Loucy (cell line): ENCODE measurements around the gene NAV2.

Experiments used
- EZH2phosphoT487 ChIP-seq: fragments of 200-600 bp; IDR thresholded peaks from 2 replicates; pipeline ENCODE4 v1.6.1; 2018; ENCODE audit warnings: antibody characterized with exemption, mild to moderate bottlenecking, moderate library complexity, borderline replicate concordance
- TF ChIP-seq, protein P1 (sequence below): fragments of 200-600 bp; sonication (generic); conservative IDR thresholded peaks from 2 replicates; pipeline ENCODE4 v1.5.1; 2014; ENCODE audit warnings: mild to moderate bottlenecking, antibody characterized with exemption, low read length

- TF ChIP-seq EZH2phosphoT487 = no peak
- TF ChIP-seq, protein P1, sequence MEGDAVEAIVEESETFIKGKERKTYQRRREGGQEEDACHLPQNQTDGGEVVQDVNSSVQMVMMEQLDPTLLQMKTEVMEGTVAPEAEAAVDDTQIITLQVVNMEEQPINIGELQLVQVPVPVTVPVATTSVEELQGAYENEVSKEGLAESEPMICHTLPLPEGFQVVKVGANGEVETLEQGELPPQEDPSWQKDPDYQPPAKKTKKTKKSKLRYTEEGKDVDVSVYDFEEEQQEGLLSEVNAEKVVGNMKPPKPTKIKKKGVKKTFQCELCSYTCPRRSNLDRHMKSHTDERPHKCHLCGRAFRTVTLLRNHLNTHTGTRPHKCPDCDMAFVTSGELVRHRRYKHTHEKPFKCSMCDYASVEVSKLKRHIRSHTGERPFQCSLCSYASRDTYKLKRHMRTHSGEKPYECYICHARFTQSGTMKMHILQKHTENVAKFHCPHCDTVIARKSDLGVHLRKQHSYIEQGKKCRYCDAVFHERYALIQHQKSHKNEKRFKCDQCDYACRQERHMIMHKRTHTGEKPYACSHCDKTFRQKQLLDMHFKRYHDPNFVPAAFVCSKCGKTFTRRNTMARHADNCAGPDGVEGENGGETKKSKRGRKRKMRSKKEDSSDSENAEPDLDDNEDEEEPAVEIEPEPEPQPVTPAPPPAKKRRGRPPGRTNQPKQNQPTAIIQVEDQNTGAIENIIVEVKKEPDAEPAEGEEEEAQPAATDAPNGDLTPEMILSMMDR = no peak
Observed at GRCh38 chr11:19816817-19817216, 104.2 kb downstream of the NAV2 start.
